BLaER1 (cell line): ENCODE data around the gene ERVK3-1.
"Not testable (repeated sequence)": the region's sequence is repeated elsewhere in the genome, so short reads cannot be mapped to it uniquely, and the experiment has no call there.

ENCODE experiments used
- H3K27ac ChIP-seq: shearing (Covaris generic); formaldehyde crosslinking; 2 replicates; pipeline ENCODE4 v1.8.1; 2022
- H3K27me3 ChIP-seq: shearing (Covaris generic); formaldehyde crosslinking; 2 replicates; pipeline ENCODE4 v1.8.1; 2022
- H3K36me3 ChIP-seq: shearing (Covaris generic); formaldehyde crosslinking; 2 replicates; pipeline ENCODE4 v1.8.1; 2022
- H3K4me1 ChIP-seq: shearing (Covaris generic); formaldehyde crosslinking; 2 replicates; pipeline ENCODE4 v1.8.1; 2022
- H3K4me2 ChIP-seq: shearing (Covaris generic); formaldehyde crosslinking; 2 replicates; pipeline ENCODE4 v1.8.1; 2022
- H3K4me3 ChIP-seq: shearing (Covaris generic); formaldehyde crosslinking; 2 replicates; pipeline ENCODE4 v1.8.1; 2022
- H3K9ac ChIP-seq: shearing (Covaris generic); formaldehyde crosslinking; 2 replicates; pipeline ENCODE4 v1.8.1; 2022
- H3K9me3 ChIP-seq: shearing (Covaris generic); formaldehyde crosslinking; 2 replicates; pipeline ENCODE4 v1.8.1; 2022
- H4K20me1 ChIP-seq: shearing (Covaris generic); formaldehyde crosslinking; 2 replicates; pipeline ENCODE4 v1.8.1; 2022
- Cebpa-rat ChIP-seq: shearing (Covaris generic); IDR thresholded peaks from 2 replicates; pipeline ENCODE4 v1.8.1; 2022

Gene ERVK3-1

DNA sequence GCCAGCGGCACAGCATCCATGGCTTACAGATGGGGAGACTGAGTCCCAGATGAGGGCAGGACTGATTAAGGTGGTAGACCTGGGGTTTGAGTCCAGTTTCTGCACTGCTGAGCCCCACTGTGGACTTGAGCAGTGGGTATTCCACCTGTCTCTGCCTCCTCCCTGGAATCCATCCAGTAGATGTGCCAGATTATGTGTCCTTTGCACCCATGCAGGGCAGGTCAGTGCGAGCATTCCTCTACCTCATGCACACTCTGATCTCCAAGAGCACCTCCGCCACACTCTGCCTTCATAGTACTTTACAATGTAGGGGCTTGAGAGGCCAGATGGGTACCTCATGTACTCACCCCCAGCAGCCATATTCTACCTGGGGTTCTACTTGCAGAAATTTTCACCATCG, 31.6 kb downstream of the ERVK3-1 start:
- Histone ChIP-seq H3K27me3 (no peaks in the 10 kb centered on the region), H3K9ac (no peak overlapping the region), H3K36me3 (peaks cover 69% of the 10 kb centered on the region), H3K4me1 (peaks cover 14% of the 10 kb centered on the region), H3K4me2 (no peak overlapping the region), H4K20me1 (peaks cover 17% of the 10 kb centered on the region; the same call in 1 of the 2 replicates), H3K9me3 (peaks cover 12% of the 10 kb centered on the region), H3K27ac (no peak overlapping the region), H3K4me3 (no peak overlapping the region)
- TF ChIP-seq Cebpa-rat, result no peak

DNA sequence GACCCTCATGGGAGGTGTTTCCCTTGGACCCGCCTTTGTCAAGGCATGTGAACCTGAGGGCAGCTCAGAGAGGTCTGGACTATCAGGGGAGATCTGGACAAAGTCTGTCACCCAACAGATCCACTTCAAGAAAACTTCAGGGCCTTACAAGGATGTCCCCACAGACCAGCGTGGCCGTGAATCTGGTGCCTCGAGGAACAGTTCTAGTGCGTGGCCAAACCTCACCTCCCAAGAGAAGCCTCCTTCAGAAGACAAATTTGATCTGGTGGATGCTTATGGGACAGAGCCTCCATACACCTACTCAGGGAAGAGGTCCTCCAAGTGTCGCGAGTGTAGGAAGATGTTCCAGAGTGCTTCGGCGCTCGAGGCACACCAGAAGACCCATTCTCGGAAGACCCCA, 33.2 kb downstream of the ERVK3-1 start:
- Histone ChIP-seq H3K27ac (no peak overlapping the region), H3K36me3 (peaks cover 84% of the 10 kb centered on the region), H3K4me1 (peaks cover 14% of the 10 kb centered on the region), H3K4me2 (no peak overlapping the region), H3K27me3 (no peaks in the 10 kb centered on the region), H3K4me3 (no peak overlapping the region), H3K9me3 (peaks cover 13% of the 10 kb centered on the region), H3K9ac (no peak overlapping the region), H4K20me1 (peaks cover 22% of the 10 kb centered on the region; the same call in 1 of the 2 replicates)
- no peak for TF ChIP-seq Cebpa-rat

DNA sequence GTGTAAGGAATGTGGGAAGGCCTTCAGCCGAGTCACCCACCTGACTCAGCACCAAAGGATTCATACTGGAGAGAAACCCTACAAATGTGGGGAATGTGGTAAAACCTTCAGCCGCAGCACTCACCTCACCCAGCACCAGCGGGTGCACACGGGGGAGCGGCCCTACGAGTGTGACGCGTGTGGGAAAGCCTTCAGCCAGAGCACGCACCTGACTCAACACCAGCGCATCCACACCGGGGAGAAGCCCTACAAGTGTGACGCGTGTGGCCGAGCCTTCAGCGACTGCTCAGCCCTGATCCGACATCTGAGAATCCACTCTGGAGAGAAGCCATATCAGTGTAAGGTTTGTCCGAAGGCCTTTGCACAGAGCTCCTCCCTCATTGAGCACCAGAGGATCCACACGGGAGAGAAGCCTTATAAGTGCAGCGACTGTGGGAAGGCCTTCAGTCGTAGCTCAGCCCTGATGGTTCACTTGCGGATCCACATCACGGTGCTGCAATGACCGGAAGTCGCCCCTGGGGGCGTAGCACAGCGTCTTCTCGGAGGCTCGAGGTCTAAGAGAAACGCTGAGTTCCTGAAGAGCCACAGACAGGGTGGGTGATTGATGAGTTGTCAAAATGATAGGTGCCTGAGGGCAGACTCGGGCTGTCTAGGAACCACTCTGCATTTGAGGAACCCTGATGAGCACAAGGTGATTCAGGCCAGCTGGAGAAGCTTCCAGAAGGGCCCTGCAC, 33.8 kb downstream of the ERVK3-1 start:
- no peak overlapping the region for H3K4me2 ChIP-seq
- TF ChIP-seq Cebpa-rat, result no peak

DNA sequence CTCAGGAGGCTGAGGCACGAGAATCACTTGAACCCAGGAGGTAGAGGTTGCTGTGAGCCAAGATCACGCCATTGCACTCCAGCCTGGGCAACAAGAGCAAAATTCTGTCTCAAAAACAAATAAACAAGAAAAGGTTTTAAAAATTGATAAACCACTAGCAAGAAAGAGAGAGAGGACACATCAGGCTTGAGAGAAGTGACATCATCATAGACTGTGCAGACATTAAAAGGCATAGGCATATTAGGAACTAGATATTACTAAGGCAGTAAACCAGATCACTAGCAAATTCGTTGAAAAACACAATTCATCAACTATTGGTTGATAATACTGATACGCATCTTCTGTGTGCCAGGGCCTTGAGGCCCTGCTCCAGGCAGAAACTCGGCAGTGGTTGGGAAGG, 40.4 kb downstream of the ERVK3-1 start:
- no peak for TF ChIP-seq Cebpa-rat
- Histone ChIP-seq H3K27ac (peak overlapping the region; percentile 98), H3K4me3 (no peak overlapping the region; the same call in 1 of the 2 replicates), H3K4me1 (peaks cover 55% of the 10 kb centered on the region), H3K9me3 (peaks cover 11% of the 10 kb centered on the region; the same call in 1 of the 2 replicates), H3K4me2 (peak overlapping the region; percentile 83), H4K20me1 (peaks cover 17% of the 10 kb centered on the region), H3K36me3 (peaks cover 52% of the 10 kb centered on the region), H3K27me3 (no peaks in the 10 kb centered on the region), H3K9ac (peak overlapping the region; percentile 87; the same call in 1 of the 2 replicates)

More for the DNA sequence above, 33.8 kb downstream of the ERVK3-1 start:
- Histone ChIP-seq H3K27ac (no peak overlapping the region), H3K4me1 (peaks cover 20% of the 10 kb centered on the region), H3K4me3 (no peak overlapping the region), H3K27me3 (no peaks in the 10 kb centered on the region), H3K9me3 (peaks cover 19% of the 10 kb centered on the region), H3K9ac (no peak overlapping the region), H3K36me3 (peaks cover 89% of the 10 kb centered on the region), H4K20me1 (peaks cover 22% of the 10 kb centered on the region; the same call in 1 of the 2 replicates)

DNA sequence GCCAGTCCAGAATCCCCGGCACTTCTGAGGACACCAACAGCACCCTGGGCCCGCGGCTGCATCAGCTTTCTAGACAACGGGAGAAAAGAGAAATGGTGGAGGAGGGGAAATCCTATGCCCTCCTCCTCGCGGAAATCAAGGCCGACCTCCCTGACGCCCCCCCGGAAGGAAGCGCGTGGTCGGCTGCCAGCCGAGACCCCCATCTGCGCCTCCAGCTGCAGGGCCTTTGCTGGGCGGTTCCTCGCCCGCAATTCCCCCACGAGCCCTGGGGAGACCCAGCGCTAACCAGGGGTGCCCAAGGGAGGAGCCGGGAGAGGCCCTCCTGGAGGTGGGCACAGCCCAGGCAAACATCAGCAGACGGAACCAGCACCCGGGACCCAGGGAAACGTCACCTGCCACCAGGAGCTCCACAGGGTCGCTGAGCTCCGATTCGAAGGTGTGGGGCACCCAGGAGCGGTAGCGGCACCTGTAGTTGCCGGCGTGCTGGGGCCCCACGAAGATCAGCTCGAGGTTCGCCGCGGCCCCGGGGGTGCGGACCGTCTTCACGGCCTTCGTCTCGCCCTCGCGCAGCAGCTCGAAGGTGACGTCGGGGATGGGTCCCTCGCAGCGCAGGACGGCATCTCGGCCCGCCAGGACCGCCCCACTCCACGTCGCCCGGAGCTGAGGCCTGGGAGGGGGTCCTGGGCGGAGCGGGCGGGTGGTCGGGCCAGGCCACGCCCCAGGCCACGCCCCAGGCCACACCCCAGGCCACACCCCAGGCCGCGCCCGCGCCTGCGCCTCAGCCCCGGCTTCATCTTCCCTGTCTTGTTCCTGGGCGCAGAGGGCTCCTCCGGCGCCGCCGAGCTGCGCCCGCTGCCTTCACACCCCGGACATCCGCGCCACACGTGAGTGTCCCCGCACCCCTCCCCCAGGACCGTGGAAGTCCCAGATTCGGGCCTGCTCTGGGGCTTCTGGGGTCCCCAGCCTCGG, 42.1 kb downstream of the ERVK3-1 start:
- no peak for TF ChIP-seq Cebpa-rat
- Histone ChIP-seq H4K20me1 (peaks cover 23% of the 10 kb centered on the region), H3K36me3 (peaks cover 51% of the 10 kb centered on the region), H3K9ac (peak overlapping the region; percentile 87), H3K4me3 (peak overlapping the region; percentile 73), H3K4me1 (peaks cover 72% of the 10 kb centered on the region), H3K4me2 (peak overlapping the region; percentile 83), H3K9me3 (peaks cover 11% of the 10 kb centered on the region; the same call in 1 of the 2 replicates), H3K27ac (peak overlapping the region; percentile 98), H3K27me3 (no peaks in the 10 kb centered on the region)

DNA sequence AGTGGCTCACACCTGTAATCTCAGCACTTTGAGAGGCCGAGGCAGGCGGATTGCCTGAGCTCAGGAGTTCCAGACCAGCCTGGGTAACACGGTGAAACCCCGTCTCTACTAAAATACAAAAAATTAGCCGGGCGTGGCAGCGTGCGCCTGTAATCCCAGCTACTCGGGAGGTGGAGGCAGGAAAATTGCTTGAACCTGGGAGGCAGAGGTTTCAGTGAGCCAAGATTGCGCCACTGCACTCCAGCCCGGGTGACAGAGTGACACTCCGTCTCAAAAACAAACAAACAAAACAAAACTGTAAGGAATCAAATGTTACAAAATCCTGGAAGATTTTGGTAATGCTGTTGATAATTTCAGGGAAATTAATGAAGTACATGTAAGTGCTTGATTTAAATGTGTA, 42.9 kb downstream of the ERVK3-1 start:
- H3K4me2 ChIP-seq, result peak overlapping the region; percentile 83
- H3K4me3 ChIP-seq, result peak overlapping the region; percentile 73
- H3K36me3 ChIP-seq, result peaks cover 51% of the 10 kb centered on the region
- H4K20me1 ChIP-seq, result peaks cover 27% of the 10 kb centered on the region
- not testable (repeated sequence) for H3K27me3 ChIP-seq
- H3K27ac ChIP-seq, result peak overlapping the region; percentile 98
- peaks cover 78% of the 10 kb centered on the region for H3K4me1 ChIP-seq
- H3K9me3 ChIP-seq, result peaks cover 11% of the 10 kb centered on the region; the same call in 1 of the 2 replicates
- peak overlapping the region; percentile 87 for H3K9ac ChIP-seq

DNA sequence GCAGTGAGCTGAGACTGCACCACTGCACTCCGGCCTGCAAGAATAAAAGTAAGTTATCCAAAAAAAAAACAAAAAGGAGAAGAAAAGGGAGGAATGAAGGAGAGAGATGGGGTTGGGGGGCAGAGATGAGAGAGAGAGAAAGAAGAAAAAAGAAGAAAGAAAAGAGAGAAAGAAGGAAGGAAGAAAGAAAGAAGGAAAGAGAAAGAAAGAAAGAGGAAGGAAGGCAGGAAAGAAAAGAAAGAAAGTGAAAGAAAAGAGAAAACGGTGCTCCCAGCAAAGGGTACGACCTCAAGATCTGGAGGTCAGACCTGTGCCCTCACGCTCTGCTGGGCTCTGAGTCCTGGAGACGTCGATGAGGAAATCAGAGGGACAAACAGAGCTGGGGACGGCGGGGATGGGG, 44.4 kb downstream of the ERVK3-1 start:
- Histone ChIP-seq H3K4me2 (peak overlapping the region; percentile 83), H3K4me3 (peak overlapping the region; percentile 73), H3K4me1 (peaks cover 66% of the 10 kb centered on the region), H3K9me3 (no peaks in the 10 kb centered on the region), H3K36me3 (peaks cover 46% of the 10 kb centered on the region), H4K20me1 (peaks cover 36% of the 10 kb centered on the region), H3K27ac (peak overlapping the region; percentile 98), H3K9ac (peak overlapping the region; percentile 72), H3K27me3 (no peaks in the 10 kb centered on the region)
- TF ChIP-seq Cebpa-rat, result no peak

DNA sequence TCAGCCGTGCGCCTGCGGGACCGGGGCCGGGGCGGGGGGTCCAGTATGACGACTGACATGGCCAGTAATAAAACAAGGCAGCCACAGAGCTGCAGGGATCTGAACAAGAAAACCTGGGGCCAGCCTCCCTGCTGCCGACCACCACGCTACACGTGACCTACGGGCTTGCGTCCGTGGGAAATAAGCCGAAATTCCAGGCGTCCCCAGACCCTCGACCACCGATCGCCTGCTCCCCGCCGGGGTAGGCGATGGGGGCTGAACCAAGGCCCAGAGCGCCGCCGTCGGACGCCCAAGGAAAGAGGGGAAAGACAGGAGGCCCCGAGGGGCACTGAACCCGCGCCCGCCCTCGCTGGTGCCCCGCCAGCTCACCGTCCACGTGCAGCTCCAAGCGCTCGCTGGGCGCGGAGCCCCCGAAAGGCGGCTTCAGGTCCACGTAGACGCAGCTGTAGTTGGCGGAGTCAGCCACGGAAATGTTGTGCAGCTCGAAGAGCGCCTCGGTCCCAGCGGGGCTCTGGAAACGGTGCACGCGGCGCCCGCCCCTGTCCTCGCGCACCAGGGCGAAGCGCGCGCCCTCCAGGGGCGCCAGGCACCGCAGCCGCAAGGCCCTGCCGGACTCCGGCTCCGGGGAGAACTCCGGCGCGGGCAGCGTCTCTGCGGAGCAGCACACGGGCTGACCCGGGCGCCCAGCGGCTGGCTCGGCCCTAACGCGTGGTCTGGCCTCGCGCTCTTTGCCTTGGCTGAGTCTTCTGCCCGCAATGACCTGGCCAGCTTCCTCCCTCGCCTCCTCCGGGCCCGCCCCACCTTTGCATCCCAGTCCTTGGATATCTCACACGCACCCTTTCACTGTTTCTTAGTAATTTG, 45.1 kb downstream of the ERVK3-1 start:
- H3K9ac ChIP-seq, result peak overlapping the region; percentile 72
- no peak for TF ChIP-seq Cebpa-rat
- peaks cover 39% of the 10 kb centered on the region for H3K36me3 ChIP-seq
- H3K4me3 ChIP-seq, result peak overlapping the region; percentile 73
- H3K9me3 ChIP-seq, result no peaks in the 10 kb centered on the region
- H3K27me3 ChIP-seq, result peaks cover 3% of the 10 kb centered on the region; the same call in 1 of the 2 replicates
- peaks cover 60% of the 10 kb centered on the region for H3K4me1 ChIP-seq
- peak overlapping the region; percentile 83 for H3K4me2 ChIP-seq
- H3K27ac ChIP-seq, result peak overlapping the region; percentile 98
- peaks cover 42% of the 10 kb centered on the region for H4K20me1 ChIP-seq
